SK-N-SH (cell line): ENCODE measurements around the gene ABCG4.
"Not testable (repeated sequence)": the region's sequence is repeated elsewhere in the genome, so short reads cannot be mapped to it uniquely, and the experiment has no call there.

Experiments
- CTCF ChIP-seq: fragments of 200-600 bp; sonication (generic); IDR thresholded peaks from 2 replicates; pipeline ENCODE4 v1.6.1; 2017; ENCODE audit warnings: antibody characterized with exemption, mild to moderate bottlenecking, moderate library complexity
- EP300 ChIP-seq, 2 experiments: IDR thresholded peaks; 2 replicates each; pipeline versions ENCODE4 v1.4.0 to v1.6.1; 2012; ENCODE audit warnings: borderline replicate concordance in 1 of 2, low read depth in 1 of 2, low read length in 1 of 2
- JUND ChIP-seq: IDR thresholded peaks from 2 replicates; pipeline ENCODE4 v1.4.0; 2012
- MAX ChIP-seq: IDR thresholded peaks from 2 replicates; pipeline ENCODE4 v1.4.0; 2012; ENCODE audit warnings: low read depth
- NFIC ChIP-seq: IDR thresholded peaks from 2 replicates; pipeline ENCODE4 v1.4.0; 2012; ENCODE audit warnings: borderline replicate concordance
- REST ChIP-seq: IDR thresholded peaks from 2 replicates; pipeline ENCODE4 v1.6.1; 2012; ENCODE audit warnings: mild to moderate bottlenecking, low read depth, low read length, moderate library complexity
- SMC3 ChIP-seq: IDR thresholded peaks from 2 replicates; pipeline ENCODE4 v1.6.1; 2012; ENCODE audit warnings: low read depth, low read length, improper control_type of control experiment
- TCF12 ChIP-seq: IDR thresholded peaks from 2 replicates; pipeline ENCODE4 v1.4.0; 2012
- YY1 ChIP-seq: IDR thresholded peaks from 2 replicates; pipeline ENCODE4 v1.4.0; 2012; ENCODE audit warnings: low read depth, mild to moderate bottlenecking
- ZBTB33 ChIP-seq: IDR thresholded peaks from 2 replicates; pipeline ENCODE4 v1.4.0; 2012; ENCODE audit warnings: low read depth, borderline replicate concordance

- not testable (repeated sequence) for TF ChIP-seq CTCF; REST; MAX; SMC3; TCF12; YY1; NFIC; EP300 (IDR thresholded peaks at IDR 0.05; ENCODE audit: borderline replicate concordance in 1 of 2, low read depth in 1 of 2, low read length in 1 of 2); JUND; ZBTB33
Measured at GRCh38 chr11:119191265-119191664, 42.4 kb downstream of the ABCG4 start.
